Liver (tissue), 9 donors: Measurements from ENCODE around the gene ZSWIM1. TPM values are rescaled to one million over a fixed set of nuclear protein-coding genes. Genes with fewer than 3 reads are reported as not detected.

Experiments
- DNase-seq: peaks from one replicate; pipeline ENCODE4 v3.0.0-alpha.2; 2017; ENCODE audit warnings: low spot score
- H3K27ac ChIP-seq, 2 donors: one replicate each; pipeline ENCODE4 v1.7.0; 2013; ENCODE audit warnings: inconsistent platforms in 2 of 2, low read length in 2 of 2, control low read depth in 1 of 2, low read depth in 1 of 2, mild to moderate bottlenecking in 1 of 2
- H3K27me3 ChIP-seq, 4 donors: one replicate each; pipeline versions ENCODE4 v1.6.1 to v1.7.0; 2013; ENCODE audit warnings: low read length in 3 of 4, inconsistent platforms in 1 of 4, mild to moderate bottlenecking in 1 of 4, moderate library complexity in 1 of 4; ENCODE audit not compliant: control insufficient read depth in 4 of 4, insufficient read depth in 4 of 4
- H3K36me3 ChIP-seq, 4 donors: one replicate each; pipeline versions ENCODE4 v1.6.1 to v1.7.0; 2013; ENCODE audit warnings: low read length in 3 of 4, mild to moderate bottlenecking in 3 of 4, low read depth in 1 of 4, moderate library complexity in 1 of 4; ENCODE audit not compliant: control insufficient read depth in 4 of 4, insufficient read depth in 3 of 4
- H3K4me1 ChIP-seq, 4 donors: one replicate each; pipeline versions ENCODE4 v1.6.1 to v1.7.0; 2013; ENCODE audit warnings: low read length in 3 of 4, mild to moderate bottlenecking in 3 of 4, moderate library complexity in 1 of 4; ENCODE audit not compliant: control insufficient read depth in 4 of 4, insufficient read depth in 4 of 4
- H3K4me3 ChIP-seq, 3 donors: one replicate each; pipeline versions ENCODE4 v1.6.1 to v1.7.0; 2013; ENCODE audit warnings: low read length in 3 of 3, control low read depth in 1 of 3, low read depth in 1 of 3, mild to moderate bottlenecking in 1 of 3
- H3K9ac ChIP-seq, 2 donors: one replicate each; pipeline ENCODE4 v1.7.0; 2013; ENCODE audit warnings: low read length in 2 of 2, mild to moderate bottlenecking in 2 of 2, moderate library complexity in 2 of 2, control low read depth in 1 of 2, low read depth in 1 of 2
- H3K9me3 ChIP-seq, 4 donors: one replicate each; pipeline versions ENCODE4 v1.6.1 to v1.7.0; 2013; ENCODE audit warnings: low read length in 3 of 4; ENCODE audit not compliant: control insufficient read depth in 4 of 4
- FOXA1 ChIP-seq: IDR thresholded peaks from 2 replicates; pipeline ENCODE4 v1.6.1; 2016; ENCODE audit warnings: antibody characterized with exemption
- GABPA ChIP-seq, 2 donors: IDR thresholded peaks in 1 of 2; conservative IDR thresholded peaks in 1 of 2; 2 replicates each; pipeline ENCODE4 v1.6.1; 2016; ENCODE audit warnings: antibody characterized with exemption in 2 of 2, mild to moderate bottlenecking in 1 of 2, moderate library complexity in 1 of 2
- HNF4A ChIP-seq, 2 donors: conservative IDR thresholded peaks; 2 replicates each; pipeline ENCODE4 v1.6.1; 2016; ENCODE audit warnings: antibody characterized with exemption in 2 of 2, mild to moderate bottlenecking in 2 of 2
- RXRA ChIP-seq, 2 donors: IDR thresholded peaks; 2 replicates each; pipeline ENCODE4 v1.6.1; 2017 to 2018; ENCODE audit warnings: antibody characterized with exemption in 2 of 2, mild to moderate bottlenecking in 1 of 2
- SP1 ChIP-seq: IDR thresholded peaks from 2 replicates; pipeline ENCODE4 v1.6.1; 2018; ENCODE audit warnings: antibody characterized with exemption, mild to moderate bottlenecking
- TAF1 ChIP-seq: conservative IDR thresholded peaks from 2 replicates; pipeline ENCODE4 v1.6.1; 2016; ENCODE audit warnings: antibody characterized with exemption, mild to moderate bottlenecking
- ZBTB33 ChIP-seq: IDR thresholded peaks from 2 replicates; pipeline ENCODE4 v1.6.1; 2016; ENCODE audit warnings: antibody characterized with exemption
- WGBS: extraction: QIAGEN DNeasy Blood & Tissue Kit; methylation state at CpG from one replicate; pipeline ENCODE4 v1.1.7; 2013; 5-methylcytosine and 5-hydroxymethylcytosine counted together
- polyA plus RNA-seq, 2 donors: library from polyadenylated mRNA; stranded (reverse) in 1 of 2; unstranded in 1 of 2; fragments of 200-250 nt in 1 of 2; fragments of >200 nt in 1 of 2; fragmentation: Nextera tagmentation in 1 of 2; extraction: Ambion mirVana in 1 of 2; gene quantifications; one replicate each; pipeline versions ENCODE4 v1.2.1 to v1.2.3, GENCODE V29; 2013 to 2015
- total RNA-seq, 2 donors: library from RNA; depleted of rRNA; stranded (reverse); fragments of >200 nt; gene quantifications; one replicate each; pipeline ENCODE4 v1.2.3, GENCODE V29; 2014
- TF ChIP-seq, protein P1 (sequence below): IDR thresholded peaks from 2 replicates; pipeline ENCODE4 v1.6.1; 2016; ENCODE audit warnings: antibody characterized with exemption
- donor health status: healthy.
- donor health status: healthy.
- donor health status: healthy.
- donor health status: healthy.
- donor health status: healthy.

ZSWIM1 gene
- total and polyA plus RNA-seq, 4 donors, result 2.1 to 5.0 (median 2.3) TPM

- peaks cover 2 to 19% (median 17%) of the 10 kb centered on the region in 4 donors for H3K36me3 ChIP-seq
- no peak for DNase-seq
Measured at GRCh38 chr20:45934046-45934585, 53.1 kb downstream of the ZSWIM1 start.

More at GRCh38 chr20:45934046-45934585, 53.1 kb downstream of the ZSWIM1 start:
- peaks cover 7 to 27% (median 18%) of the 10 kb centered on the region in 4 donors for H3K4me1 ChIP-seq
- under 1% methylated on average over 34 of the region's 34 CpGs for WGBS
- peak overlapping the region; percentile 5 to 69 for H3K9ac ChIP-seq
- peak overlapping the region; percentile 58 to 71 (median 65) for H3K4me3 ChIP-seq
- H3K27me3 ChIP-seq, result no peaks in the 10 kb centered on the region
- H3K27ac ChIP-seq, result peak overlapping the region; percentile 93 to 98
- no peak for TF ChIP-seq RXRA (IDR thresholded peaks at IDR 0.05)
- no peak for TF ChIP-seq TAF1
- TF ChIP-seq ZBTB33, result no peak
- no peak for TF ChIP-seq GABPA (IDR thresholded peaks at IDR 0.05 in 1 of 2, conservative IDR thresholded peaks at IDR 0.05 in 1 of 2)
- TF ChIP-seq FOXA1, result no peak
- TF ChIP-seq, protein P1, sequence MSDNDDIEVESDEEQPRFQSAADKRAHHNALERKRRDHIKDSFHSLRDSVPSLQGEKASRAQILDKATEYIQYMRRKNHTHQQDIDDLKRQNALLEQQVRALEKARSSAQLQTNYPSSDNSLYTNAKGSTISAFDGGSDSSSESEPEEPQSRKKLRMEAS, result no peak
- TF ChIP-seq HNF4A (conservative IDR thresholded peaks at IDR 0.05), result no peak
- TF ChIP-seq SP1, result no peak
- H3K9me3 ChIP-seq, result no peaks in the 10 kb centered on the region

Other genes with a start within 250 kb of the ZSWIM1 start
- not detected for gene WFDC9, start 249.9 kb upstream of the ZSWIM1 start, total RNA-seq
- gene WFDC9, start 249.9 kb upstream of the ZSWIM1 start, polyA plus RNA-seq, result not detected
- gene WFDC11, start 211.0 kb upstream of the ZSWIM1 start, total RNA-seq, result not detected
- gene WFDC11, start 211.0 kb upstream of the ZSWIM1 start, polyA plus RNA-seq, result not detected
- not detected for gene WFDC13, start 179.2 kb upstream of the ZSWIM1 start, total RNA-seq
- gene WFDC13, start 179.2 kb upstream of the ZSWIM1 start, polyA plus RNA-seq, result not detected
- gene WFDC10B, start 176.2 kb upstream of the ZSWIM1 start, total RNA-seq, result not detected
- not detected for gene WFDC10B, start 176.2 kb upstream of the ZSWIM1 start, polyA plus RNA-seq
- gene SPINT4, start 158.9 kb upstream of the ZSWIM1 start, total RNA-seq, result not detected
- not detected for gene SPINT4, start 158.9 kb upstream of the ZSWIM1 start, polyA plus RNA-seq
- not detected for gene WFDC3, start 89.3 kb upstream of the ZSWIM1 start, total RNA-seq
- gene WFDC3, start 89.3 kb upstream of the ZSWIM1 start, polyA plus RNA-seq, result under 1 TPM in 1 of 2 donors, not detected in 1; 0.28 TPM
- gene DNTTIP1, start 89.3 kb upstream of the ZSWIM1 start, total RNA-seq, result 1 to 10 TPM; 6.3 to 9.4 TPM
- 10 to 100 TPM in 1 of 2 donors, 1 to 10 TPM in 1; 9.3 to 13.8 TPM for gene DNTTIP1, start 89.3 kb upstream of the ZSWIM1 start, polyA plus RNA-seq
- gene UBE2C, start 68.6 kb upstream of the ZSWIM1 start, total RNA-seq, result 10 to 100 TPM in 1 of 2 donors, not detected in 1; 27.6 TPM
- gene UBE2C, start 68.6 kb upstream of the ZSWIM1 start, polyA plus RNA-seq, result 1 to 10 TPM; 2.7 to 8.1 TPM
- under 1 TPM in 1 of 2 donors, not detected in 1; 0.33 TPM for gene TNNC2, start 53.9 kb upstream of the ZSWIM1 start, total RNA-seq
- gene TNNC2, start 53.9 kb upstream of the ZSWIM1 start, polyA plus RNA-seq, result under 1 TPM; 0.12 to 0.31 TPM
- 10 to 100 TPM in 1 of 2 donors, 1 to 10 TPM in 1; 4.5 to 10.6 TPM for gene SNX21, start 47.4 kb upstream of the ZSWIM1 start, total RNA-seq
- gene SNX21, start 47.4 kb upstream of the ZSWIM1 start, polyA plus RNA-seq, result 1 to 10 TPM; 3.8 to 5.1 TPM
- gene ACOT8, start 23.8 kb upstream of the ZSWIM1 start, total RNA-seq, result 10 to 100 TPM; 24.4 to 24.5 TPM
- gene ACOT8, start 23.8 kb upstream of the ZSWIM1 start, polyA plus RNA-seq, result 10 to 100 TPM; 24.5 to 27.1 TPM
- 1 to 10 TPM; 2.9 to 4.2 TPM for gene ZSWIM3, start 23.6 kb upstream of the ZSWIM1 start, total RNA-seq
- gene ZSWIM3, start 23.6 kb upstream of the ZSWIM1 start, polyA plus RNA-seq, result 1 to 10 TPM in 1 of 2 donors, under 1 TPM in 1; 0.56 to 1.6 TPM
- 1 to 10 TPM; 1.6 to 7.6 TPM for gene SPATA25, start 6.4 kb downstream of the ZSWIM1 start, total RNA-seq
- gene SPATA25, start 6.4 kb downstream of the ZSWIM1 start, polyA plus RNA-seq, result under 1 TPM; 0.43 to 0.80 TPM
- gene NEURL2, start 10.0 kb downstream of the ZSWIM1 start, total RNA-seq, result 10 to 100 TPM in 1 of 2 donors, 1 to 10 TPM in 1; 4.1 to 14.5 TPM
- gene NEURL2, start 10.0 kb downstream of the ZSWIM1 start, polyA plus RNA-seq, result 1 to 10 TPM; 3.7 to 6.2 TPM
- 10 to 100 TPM; 45.6 to 48.1 TPM for gene CTSA, start 10.1 kb downstream of the ZSWIM1 start, total RNA-seq
- 100 to 1,000 TPM; 105 to 151 TPM for gene CTSA, start 10.1 kb downstream of the ZSWIM1 start, polyA plus RNA-seq
- 10 to 100 TPM; 66.5 to 69.5 TPM for gene PLTP, start 30.9 kb downstream of the ZSWIM1 start, total RNA-seq
- gene PLTP, start 30.9 kb downstream of the ZSWIM1 start, polyA plus RNA-seq, result 10 to 100 TPM; 22.5 to 54.9 TPM
- gene PCIF1, start 53.5 kb downstream of the ZSWIM1 start, total RNA-seq, result 10 to 100 TPM; 11.5 TPM
- gene PCIF1, start 53.5 kb downstream of the ZSWIM1 start, polyA plus RNA-seq, result 10 to 100 TPM in 1 of 2 donors, 1 to 10 TPM in 1; 9.2 to 12.4 TPM
- 10 to 100 TPM in 1 of 2 donors, 1 to 10 TPM in 1; 9.1 to 14.6 TPM for gene ZNF335, start 91.0 kb downstream of the ZSWIM1 start, total RNA-seq
- gene ZNF335, start 91.0 kb downstream of the ZSWIM1 start, polyA plus RNA-seq, result 1 to 10 TPM; 3.0 to 4.1 TPM
- 1 to 10 TPM in 1 of 2 donors, under 1 TPM in 1; 0.84 to 5.4 TPM for gene MMP9, start 127.7 kb downstream of the ZSWIM1 start, total RNA-seq
- 1 to 10 TPM in 1 of 2 donors, under 1 TPM in 1; 0.29 to 1.6 TPM for gene MMP9, start 127.7 kb downstream of the ZSWIM1 start, polyA plus RNA-seq
- under 1 TPM in 1 of 2 donors, not detected in 1; 0.33 TPM for gene SLC12A5, start 148.0 kb downstream of the ZSWIM1 start, total RNA-seq
- 1 to 10 TPM in 1 of 2 donors, not detected in 1; 1.5 TPM for gene SLC12A5, start 148.0 kb downstream of the ZSWIM1 start, polyA plus RNA-seq
- 10 to 100 TPM; 10.3 to 10.4 TPM for gene NCOA5, start 208.7 kb downstream of the ZSWIM1 start, total RNA-seq
- 1 to 10 TPM; 3.2 to 7.0 TPM for gene NCOA5, start 208.7 kb downstream of the ZSWIM1 start, polyA plus RNA-seq
- 1 to 10 TPM; 2.2 to 6.4 TPM for gene CD40, start 237.1 kb downstream of the ZSWIM1 start, total RNA-seq
- 1 to 10 TPM; 5.7 to 9.4 TPM for gene CD40, start 237.1 kb downstream of the ZSWIM1 start, polyA plus RNA-seq